ENCODE results near the gene S100A6.
A peak's percentile ranks its signal among the peaks of the same experiment; 100 is the strongest.

The S100A6 gene

GRCh38 chr1:153503766-153504165 lies 32.0 kb downstream of the S100A6 start:
- DNase-seq (ENCODE audit: low read depth in 2 of 2), result no peak

DNA sequence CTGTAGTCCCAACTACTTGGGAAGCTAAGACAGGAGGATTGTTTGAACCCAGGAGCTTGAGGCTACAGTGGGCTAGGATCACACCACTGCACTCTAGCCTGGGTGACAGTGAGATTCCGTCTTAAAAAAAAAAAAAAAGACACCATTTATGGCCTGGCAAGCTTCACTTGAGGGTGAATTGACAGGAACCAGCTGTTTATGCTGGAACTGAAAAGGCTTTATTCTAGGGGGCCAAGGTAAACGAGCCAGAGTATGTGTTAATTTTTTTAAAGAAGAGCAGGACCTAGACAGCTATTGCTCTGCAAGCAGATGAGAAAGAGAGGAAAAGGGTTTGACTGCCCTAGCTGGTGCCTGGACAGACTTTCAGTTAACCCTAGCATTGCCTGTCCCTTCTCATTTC lies 37.0 kb downstream of the S100A6 start:
- no peak for DNase-seq (ENCODE audit: low read depth in 2 of 2)

DNA sequence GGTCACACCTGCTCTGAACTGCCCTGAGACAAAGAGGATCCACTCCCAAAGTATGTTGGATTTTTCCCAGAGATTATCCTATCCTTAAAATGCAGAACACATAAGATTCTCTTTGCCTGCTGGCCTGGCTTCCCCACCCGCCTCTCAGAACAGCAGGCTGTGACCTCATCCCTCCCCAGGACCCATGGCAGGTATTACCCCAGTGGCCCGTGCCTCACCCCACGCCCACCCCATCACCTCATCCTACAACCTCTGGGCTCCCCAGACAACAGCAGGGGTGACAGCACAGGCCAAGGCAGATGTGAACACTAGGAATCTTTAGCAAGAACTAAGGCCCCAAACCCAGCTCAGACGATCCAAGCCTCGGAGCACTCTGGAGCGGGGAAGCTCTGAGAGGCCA lies 40.3 kb downstream of the S100A6 start:
- no peak for DNase-seq (ENCODE audit: low read depth in 2 of 2)

DNA sequence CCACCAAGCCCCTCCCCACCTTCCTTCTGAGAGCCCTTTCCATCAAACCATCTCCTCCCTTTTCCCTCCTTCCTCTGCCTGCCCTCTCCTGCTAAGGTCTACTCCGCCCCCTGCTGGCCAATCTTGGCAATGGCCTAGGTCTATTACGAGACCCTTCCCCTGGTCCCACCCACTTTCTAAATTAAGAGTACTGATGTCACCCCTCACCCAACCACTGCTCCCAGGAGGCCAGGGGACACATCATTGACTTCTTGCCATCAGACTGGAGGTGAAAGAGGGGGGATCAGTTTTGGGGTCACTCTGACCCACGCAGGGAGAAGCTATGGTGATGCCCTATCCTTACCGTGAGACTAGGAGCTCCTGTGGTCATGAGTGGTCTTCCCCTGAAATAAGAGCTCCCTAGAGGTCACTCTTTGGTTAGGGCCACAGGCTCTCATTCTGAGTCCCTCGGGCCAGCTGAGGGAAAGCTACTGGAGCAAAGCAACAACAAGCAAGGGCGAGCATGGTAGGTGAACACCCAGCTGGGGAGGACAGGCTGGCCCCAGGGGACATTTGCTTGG lies 40.7 kb downstream of the S100A6 start:
- DNase-seq (ENCODE audit: low read depth in 2 of 2), result peak; percentile 67 to 82

- no peak for DNase-seq (ENCODE audit: low read depth in 2 of 2)
Observed at GRCh38 chr1:153493343-153493960, 42.3 kb downstream of the S100A6 start.

DNA sequence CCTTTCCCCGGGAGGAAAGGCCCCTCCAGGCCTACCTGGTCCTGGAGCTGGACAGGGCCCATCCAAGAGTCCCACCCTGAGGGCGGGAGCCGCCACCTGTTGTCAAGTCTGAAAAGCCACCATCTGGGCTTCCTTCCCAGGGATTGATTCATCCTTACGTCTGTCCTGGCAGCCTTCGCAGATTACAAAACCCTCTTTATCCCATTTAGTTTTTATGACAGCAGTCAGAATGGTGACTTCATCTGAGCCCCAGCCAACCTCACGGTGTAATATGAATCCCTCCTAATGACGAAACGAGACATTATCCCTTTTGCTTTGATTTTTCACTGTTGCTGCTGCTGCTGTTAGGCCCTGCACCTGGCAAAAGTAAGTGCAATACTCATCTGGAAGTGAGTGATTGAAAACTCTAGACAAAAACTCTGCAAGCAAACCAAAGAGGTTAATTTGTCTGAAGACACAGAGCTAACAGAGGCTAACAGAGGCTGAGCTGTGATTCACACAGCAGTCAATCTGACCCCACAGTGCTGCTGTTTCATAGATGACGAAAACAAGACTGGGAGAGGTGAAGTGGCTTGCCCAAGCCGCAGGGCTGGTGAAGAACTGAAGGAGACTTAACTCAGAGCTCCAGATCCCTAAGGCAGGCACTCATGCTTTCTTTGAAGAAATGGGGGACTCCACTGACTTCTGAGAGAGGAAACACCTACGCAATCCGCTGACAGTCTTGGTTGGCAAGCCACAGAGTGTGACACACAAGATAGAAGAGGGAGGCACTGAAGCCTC lies 45.3 kb downstream of the S100A6 start:
- DNase-seq (ENCODE audit: low read depth in 2 of 2), result no peak

- DNase-seq (ENCODE audit: low read depth in 2 of 2), result no peak
Observed at GRCh38 chr1:153488731-153489130, 47.1 kb downstream of the S100A6 start.

- no peak for DNase-seq (ENCODE audit: low read depth in 2 of 2)
Observed at GRCh38 chr1:153487707-153488106, 48.1 kb downstream of the S100A6 start.

GRCh38 chr1:153485863-153486262 lies 49.9 kb downstream of the S100A6 start:
- DNase-seq (ENCODE audit: low read depth in 2 of 2), result no peak

All from activated CD4-positive, alpha-beta T cell treated with anti-CD3 and anti-CD28 coated beads for 24 hours (primary cell).